ENCODE data around the gene ERFE. TPM values are rescaled to one million over a fixed set of nuclear protein-coding genes. Genes with fewer than 3 reads are reported as not detected.

ERFE gene
- total and polyA plus RNA-seq, 9 of the 15 experiments (the other 6 are each of a cell fraction or from before 2014, with no cell fraction given): 0.55 to 8.2 (median 3.7) TPM

GRCh38 chr2:238120463-238121298, 38.1 kb upstream of the ERFE start:
- in situ Hi-C loops (cut with MboI): no loop called here
- Histone ChIP-seq H3K27me3 (ENCODE audit: control insufficient read depth in 2 of 2, insufficient read depth in 2 of 2, low read length in 2 of 2) (peaks cover 5 to 41% of the 10 kb centered on the region in 2 experiments; a peak in 4 of 5 replicates), H2AFZ (ENCODE audit: low read depth, low read length) (no peak overlapping the region), H3K27ac (ENCODE audit: extremely low read depth, low read depth, low read length) (no peak overlapping the region), H3K9ac (ENCODE audit: insufficient read depth in 1 of 2, low read depth in 2 of 2, low read length in 2 of 2) (no peak overlapping the region; a peak in 1 of 4 replicates), H3K9me1 (ENCODE audit: control insufficient read depth, insufficient read depth, low read length) (no peaks in the 10 kb centered on the region), H3K9me3 (replicated peaks; ENCODE audit: control insufficient read depth, insufficient read depth, low read depth, low read length) (no peaks in the 10 kb centered on the region), H4K20me1 (replicated peaks; ENCODE audit: control insufficient read depth, insufficient read depth, low read length) (no peaks in the 10 kb centered on the region), H3K4me2 (ENCODE audit: insufficient read depth, low read length) (no peak overlapping the region), H3K79me2 (ENCODE audit: control insufficient read depth, insufficient read depth, low read length) (no peaks in the 10 kb centered on the region), H3K4me3 (no peak overlapping the region), H3K4me1 (replicated peaks in 1 of 2; ENCODE audit: control insufficient read depth in 2 of 2, insufficient read depth in 2 of 2, low read length in 2 of 2) (peaks cover 0 to 37% of the 10 kb centered on the region in 2 experiments; a peak in 2 of 5 replicates), H3K36me3 (ENCODE audit: control insufficient read depth, insufficient read depth, low read length) (no peaks in the 10 kb centered on the region)
- BruUV-seq (replicated peaks): no TSS peak
- FAIRE-seq (no peak), ATAC-seq (peak; percentile 33; the same call in 2 of the 3 replicates), DNase-seq (ENCODE audit: extremely low read depth in 1 of 4, low spot score in 3 of 4) (no peak)
- CTCF ChIA-PET (ENCODE audit: low intra/inter-chr PET ratio): no interaction called here
- 5% methylated on average over 13 of the region's 30 CpGs for WGBS (ENCODE audit: insufficient coverage, low coverage, missing lambda C conversion rate)
- POLR2A ChIA-PET: interaction anchor here (0.6 to 0.8 kb wide), 3 partner anchors 13 to 633 kb away, joined by 3 read pairs; no protein-coding TSS in a partner anchor
- TF ChIP-seq RNF219 (CRISPR knock-in tag; IDR thresholded peaks at IDR 0.05): no peak
- TF ChIP-seq EHMT2 (IDR thresholded peaks at IDR 0.05): no peak
- no peak for TF ChIP-seq ZEB2 (IDR thresholded peaks at IDR 0.05)
- no peak for TF ChIP-seq DNMT1 (IDR thresholded peaks at IDR 0.05)
- TF ChIP-seq MAFG (tag; conservative IDR thresholded peaks at IDR 0.05): no peak
- no peak for TF ChIP-seq NCOA6 (IDR thresholded peaks at IDR 0.05)
- TF ChIP-seq, protein P1, sequence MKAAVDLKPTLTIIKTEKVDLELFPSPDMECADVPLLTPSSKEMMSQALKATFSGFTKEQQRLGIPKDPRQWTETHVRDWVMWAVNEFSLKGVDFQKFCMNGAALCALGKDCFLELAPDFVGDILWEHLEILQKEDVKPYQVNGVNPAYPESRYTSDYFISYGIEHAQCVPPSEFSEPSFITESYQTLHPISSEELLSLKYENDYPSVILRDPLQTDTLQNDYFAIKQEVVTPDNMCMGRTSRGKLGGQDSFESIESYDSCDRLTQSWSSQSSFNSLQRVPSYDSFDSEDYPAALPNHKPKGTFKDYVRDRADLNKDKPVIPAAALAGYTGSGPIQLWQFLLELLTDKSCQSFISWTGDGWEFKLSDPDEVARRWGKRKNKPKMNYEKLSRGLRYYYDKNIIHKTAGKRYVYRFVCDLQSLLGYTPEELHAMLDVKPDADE (conservative IDR thresholded peaks at IDR 0.05; ENCODE audit: control insufficient read depth, low read depth, low read length): no peak
- no peak for TF ChIP-seq ZNF584 (CRISPR knock-in tag; IDR thresholded peaks at IDR 0.05; ENCODE audit: low read depth)
- no peak for TF ChIP-seq POLR2H (tag; IDR thresholded peaks at IDR 0.05; ENCODE audit: low read depth)
- TF ChIP-seq BRD4 (IDR thresholded peaks at IDR 0.05): no peak
- no peak for TF ChIP-seq NR4A1 (CRISPR knock-in tag; IDR thresholded peaks at IDR 0.05)
- TF ChIP-seq NR4A1 (tag; IDR thresholded peaks at IDR 0.05): no peak
- no peak for TF ChIP-seq TEAD1 (CRISPR knock-in tag; IDR thresholded peaks at IDR 0.05)
- no peak for TF ChIP-seq PTTG1 (tag; IDR thresholded peaks at IDR 0.05; ENCODE audit: low read depth)
- no peak for TF ChIP-seq MECOM (CRISPR knock-in tag; IDR thresholded peaks at IDR 0.05)
- intact Hi-C loops (cut with micrococcal nuclease): no loop called here

All from K562 (cell line).